ENCODE results near the gene ASB3.

- TF ChIP-seq CTCF (IDR thresholded peaks at IDR 0.05) (no peak), POLR2A (IDR thresholded peaks at IDR 0.05) (no peak)
Measured at GRCh38 chr2:53829273-53829979, 42.7 kb upstream of the ASB3 start.
